Activated T-helper 1 cell treated with anti-CD3 and anti-CD28 coated beads, Interleukin-12 subunit alpha, Interleukin-12 subunit beta, Interleukin-2, Interleukin-4 antibody, amounts not matched to agents 30 ng/mL and 10 ng/mL and 1 ng/mL, durations not matched to agents 14 hours and 24 hours and 36 hours (primary cell): Measurements from ENCODE around the gene CAV1. TPM values are rescaled to one million over a fixed set of nuclear protein-coding genes. Genes with fewer than 3 reads are reported as not detected.
A peak's percentile ranks its signal among the peaks of the same experiment; 100 is the strongest.

Experiments
- DNase-seq: peaks from one replicate; pipeline ENCODE4 v3.0.0; 2021; ENCODE audit warnings: low spot score
- H3K27ac Mint-ChIP-seq: one replicate; pipeline ENCODE4 v1.8.0; 2021; ENCODE audit warnings: mild to moderate bottlenecking, mixed read lengths
- H3K27me3 Mint-ChIP-seq: one replicate; pipeline ENCODE4 v1.8.0; 2022; ENCODE audit warnings: mild to moderate bottlenecking, moderate library complexity, mixed read lengths; ENCODE audit not compliant: insufficient read depth
- H3K36me3 Mint-ChIP-seq: one replicate; pipeline ENCODE4 v1.8.0; 2021; ENCODE audit warnings: low read depth, mixed read lengths
- H3K4me1 Mint-ChIP-seq: one replicate; pipeline ENCODE4 v1.8.0; 2021; ENCODE audit warnings: low read depth, mixed read lengths
- H3K4me3 Mint-ChIP-seq: one replicate; pipeline ENCODE4 v1.8.0; 2021; ENCODE audit warnings: mild to moderate bottlenecking, moderate library complexity, mixed read lengths
- H3K9me3 Mint-ChIP-seq: one replicate; pipeline ENCODE4 v1.8.0; 2021; ENCODE audit warnings: mixed read lengths
- intact Hi-C: fragments of 100-400 bp; cut with micrococcal nuclease; formaldehyde crosslinking; loops from one replicate; pipeline ENCODE4 v1.15.1; 2024
- total RNA-seq: library from RNA; stranded (reverse); gene quantifications from 2 replicates; pipeline ENCODE4 v1.2.3, GENCODE V29; 2022

The CAV1 gene
- total RNA-seq, 1 donor from 2014 or later, result 1.8 TPM

DNA sequence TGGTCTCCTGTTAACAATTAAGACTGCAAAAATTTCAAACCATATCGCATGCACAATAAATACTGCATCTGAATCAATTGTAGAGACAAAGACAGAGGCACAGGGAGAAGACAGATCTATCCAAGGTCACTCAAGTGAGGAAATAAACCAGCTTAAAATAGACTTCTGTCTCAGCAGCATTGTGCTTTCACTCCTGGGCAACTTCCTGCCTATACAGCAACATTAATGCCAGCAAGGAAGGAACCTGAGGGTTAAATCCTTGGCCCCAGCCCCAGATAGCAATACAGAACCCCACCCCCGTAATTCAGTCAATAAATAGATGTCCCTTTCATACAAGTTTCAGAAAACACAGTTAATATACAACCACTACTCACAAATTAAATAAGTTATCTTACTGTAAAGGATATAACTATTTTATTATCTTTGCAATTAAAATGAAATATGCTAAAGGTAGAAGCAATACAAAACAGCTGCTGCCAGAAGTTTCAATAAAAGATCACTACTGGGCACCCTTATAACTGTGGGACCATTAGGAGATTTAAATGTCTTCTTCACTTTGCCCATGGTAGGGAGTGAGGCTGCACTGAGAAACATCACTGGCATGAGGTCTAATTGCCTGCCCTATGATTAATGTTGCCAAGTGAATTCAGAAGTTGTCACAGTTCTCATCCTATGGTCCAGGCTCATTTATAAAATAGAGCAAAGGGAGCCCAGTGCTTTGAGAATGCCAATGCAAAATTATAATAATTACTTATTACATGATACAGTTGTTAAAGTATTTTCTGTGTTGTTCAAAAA is 49.4 kb downstream of the CAV1 start:
- Mint-ChIP-seq H3K27me3 (peaks cover 17% of the 10 kb centered on the region), H3K36me3 (no peaks in the 10 kb centered on the region)

DNA sequence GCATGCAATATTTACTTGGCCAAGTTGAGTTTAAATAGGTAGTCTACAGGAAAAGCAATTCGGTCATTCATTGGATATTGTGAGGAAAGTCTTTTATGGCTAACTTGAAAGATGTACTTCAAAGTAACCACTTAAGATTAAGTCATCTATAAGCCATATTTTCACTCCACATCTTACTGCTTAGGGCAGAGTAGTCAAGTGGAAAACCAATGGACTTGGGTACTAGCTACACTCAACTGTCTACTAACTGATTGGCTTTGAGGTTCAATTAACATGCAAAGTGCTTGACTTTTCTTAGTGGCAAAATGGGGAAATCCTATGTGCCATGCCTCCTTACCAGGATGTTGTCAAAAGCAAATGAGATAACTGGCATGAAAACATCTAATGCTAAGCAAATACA is 51.0 kb downstream of the CAV1 start:
- no peaks in the 10 kb centered on the region for H3K9me3 Mint-ChIP-seq
- intact Hi-C loops, result no loop called here
- H3K27me3 Mint-ChIP-seq, result peaks cover 10% of the 10 kb centered on the region

More for the DNA sequence above, 49.4 kb downstream of the CAV1 start:
- Mint-ChIP-seq H3K4me1 (peaks cover 14% of the 10 kb centered on the region), H3K9me3 (no peaks in the 10 kb centered on the region), H3K4me3 (no peak overlapping the region), H3K27ac (no peak overlapping the region)
- intact Hi-C loops, result no loop called here
- no peak for DNase-seq

DNA sequence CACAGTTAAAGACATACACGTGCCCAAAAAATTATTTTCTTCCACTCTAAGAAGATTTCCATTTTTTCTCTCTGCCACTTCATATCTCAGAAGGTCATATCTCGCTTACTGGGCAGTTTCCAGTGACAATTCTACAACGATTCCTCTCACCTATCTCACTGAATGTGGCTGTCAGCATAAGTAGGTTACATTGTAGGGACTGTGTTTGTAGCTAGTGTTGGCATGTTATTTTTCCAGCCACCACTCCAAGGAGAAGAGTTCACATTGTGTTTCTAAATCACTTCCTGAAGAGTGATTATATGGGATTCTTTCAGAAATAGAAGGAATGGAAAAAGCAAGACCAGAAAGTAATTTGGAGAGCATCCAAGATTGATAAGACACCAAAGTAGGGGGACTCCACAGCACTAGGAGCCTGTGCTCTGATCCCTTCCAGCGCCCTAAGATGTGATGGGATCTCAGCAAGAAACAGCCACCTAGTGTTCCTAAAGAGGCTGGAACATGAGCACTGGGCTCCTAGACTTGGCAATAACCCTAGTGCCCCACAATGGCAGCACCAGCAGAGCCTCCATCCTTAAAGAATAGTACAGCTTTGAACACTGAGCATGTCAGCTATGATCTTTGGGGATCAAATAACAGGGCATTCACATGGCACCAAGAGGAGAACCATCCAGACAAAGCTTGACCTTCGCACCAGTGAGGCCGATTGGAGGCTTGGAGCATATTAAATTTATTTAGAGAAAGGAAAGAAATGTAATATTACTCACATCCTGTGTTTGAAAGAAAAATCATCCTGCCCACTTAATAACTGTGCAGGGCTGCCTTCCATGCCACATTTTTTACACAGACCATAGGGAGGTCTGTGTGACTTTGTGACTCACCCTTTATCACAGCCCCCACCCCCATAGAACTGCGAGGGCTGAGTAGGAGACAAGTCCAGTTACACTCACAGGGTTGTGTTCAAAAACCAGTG is 51.8 kb downstream of the CAV1 start:
- intact Hi-C loops, result no loop called here
- H3K4me1 Mint-ChIP-seq, result peaks cover 14% of the 10 kb centered on the region

More for the DNA sequence above, 51.0 kb downstream of the CAV1 start:
- no peak overlapping the region for H3K4me3 Mint-ChIP-seq
- H3K4me1 Mint-ChIP-seq, result peaks cover 14% of the 10 kb centered on the region
- H3K36me3 Mint-ChIP-seq, result no peaks in the 10 kb centered on the region
- no peak overlapping the region for H3K27ac Mint-ChIP-seq
- no peak for DNase-seq

DNA sequence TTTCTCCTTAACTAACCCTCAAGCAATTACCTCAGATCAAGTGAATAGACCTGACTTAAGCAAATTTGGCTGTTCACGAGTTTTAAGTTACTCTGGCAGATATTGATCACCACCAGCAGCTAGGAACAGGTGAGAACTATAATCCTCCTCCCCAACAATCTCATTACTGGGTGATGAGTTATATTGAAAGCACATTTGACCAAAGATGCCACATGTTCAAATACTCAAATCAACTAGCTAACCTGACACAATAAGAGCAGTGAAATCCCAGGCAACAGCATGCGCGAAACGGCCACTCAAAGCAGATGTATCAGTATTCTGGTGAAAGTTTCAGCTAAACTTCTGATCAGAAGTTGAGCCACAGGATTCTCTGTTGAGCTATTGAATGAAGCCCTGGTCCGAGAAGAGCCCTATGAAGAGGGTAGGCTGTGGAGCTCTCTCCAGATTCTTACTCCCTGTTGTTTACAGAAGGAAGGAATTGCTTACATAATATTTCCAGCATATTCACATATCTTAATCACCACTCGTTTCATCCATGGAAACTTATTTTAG is 52.6 kb downstream of the CAV1 start:
- Mint-ChIP-seq H3K36me3 (no peaks in the 10 kb centered on the region), H3K9me3 (no peaks in the 10 kb centered on the region), H3K27ac (no peak overlapping the region), H3K27me3 (peaks cover 10% of the 10 kb centered on the region), H3K4me3 (no peak overlapping the region), H3K4me1 (peaks cover 14% of the 10 kb centered on the region)
- intact Hi-C loops, result no loop called here
- DNase-seq, result no peak

More for the DNA sequence above, 51.8 kb downstream of the CAV1 start:
- no peaks in the 10 kb centered on the region for H3K36me3 Mint-ChIP-seq
- DNase-seq, result no peak
- peaks cover 10% of the 10 kb centered on the region for H3K27me3 Mint-ChIP-seq
- H3K9me3 Mint-ChIP-seq, result no peaks in the 10 kb centered on the region
- H3K4me3 Mint-ChIP-seq, result no peak overlapping the region
- no peak overlapping the region for H3K27ac Mint-ChIP-seq

DNA sequence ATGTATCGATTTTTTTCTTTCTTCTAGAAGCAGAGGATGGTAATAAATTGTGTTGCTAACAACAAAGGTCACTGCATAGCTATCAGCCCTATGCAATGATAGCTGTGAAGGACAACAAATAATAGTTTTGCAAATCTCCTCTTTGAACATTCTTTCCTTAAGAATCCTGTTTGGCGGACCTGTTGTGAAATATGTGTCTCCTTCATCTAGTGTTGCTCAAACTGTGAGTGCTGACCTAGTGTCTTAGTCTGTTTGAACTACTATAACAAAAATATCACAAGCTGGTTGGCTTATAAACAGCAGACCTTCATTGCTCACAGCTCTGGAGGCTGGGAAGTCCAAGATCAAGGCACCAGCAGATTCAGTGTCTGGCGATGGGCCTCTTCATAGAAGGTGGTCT is 53.7 kb downstream of the CAV1 start:
- intact Hi-C loops, result no loop called here
- H3K4me1 Mint-ChIP-seq, result peaks cover 24% of the 10 kb centered on the region
- no peak overlapping the region for H3K4me3 Mint-ChIP-seq
- no peaks in the 10 kb centered on the region for H3K9me3 Mint-ChIP-seq
- H3K36me3 Mint-ChIP-seq, result no peaks in the 10 kb centered on the region
- DNase-seq, result no peak
- no peak overlapping the region for H3K27ac Mint-ChIP-seq
- peaks cover 4% of the 10 kb centered on the region for H3K27me3 Mint-ChIP-seq

DNA sequence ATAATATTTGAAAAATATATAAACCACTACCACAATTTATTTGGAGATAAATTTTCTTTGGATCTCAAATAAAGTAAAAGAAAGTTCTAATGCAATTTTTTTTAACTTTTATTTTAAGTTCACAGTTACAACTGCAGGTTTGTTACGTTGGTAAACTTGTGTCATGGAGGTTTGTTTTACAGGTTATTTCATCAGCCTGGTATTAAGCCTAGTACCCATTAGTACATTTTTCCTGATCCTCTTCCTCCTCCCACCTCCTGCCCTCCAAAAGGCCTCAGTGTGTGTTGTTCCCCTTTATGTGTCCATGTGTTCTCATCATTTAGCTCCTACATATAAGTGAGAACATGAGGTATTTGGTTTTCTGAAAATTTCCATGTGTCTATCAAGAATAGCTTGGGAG is 54.5 kb downstream of the CAV1 start:
- Mint-ChIP-seq H3K9me3 (no peaks in the 10 kb centered on the region), H3K27ac (no peak overlapping the region), H3K27me3 (peaks cover 5% of the 10 kb centered on the region), H3K36me3 (no peaks in the 10 kb centered on the region), H3K4me1 (peaks cover 31% of the 10 kb centered on the region), H3K4me3 (no peak overlapping the region)
- no peak for DNase-seq
- intact Hi-C loops, result no loop called here

DNA sequence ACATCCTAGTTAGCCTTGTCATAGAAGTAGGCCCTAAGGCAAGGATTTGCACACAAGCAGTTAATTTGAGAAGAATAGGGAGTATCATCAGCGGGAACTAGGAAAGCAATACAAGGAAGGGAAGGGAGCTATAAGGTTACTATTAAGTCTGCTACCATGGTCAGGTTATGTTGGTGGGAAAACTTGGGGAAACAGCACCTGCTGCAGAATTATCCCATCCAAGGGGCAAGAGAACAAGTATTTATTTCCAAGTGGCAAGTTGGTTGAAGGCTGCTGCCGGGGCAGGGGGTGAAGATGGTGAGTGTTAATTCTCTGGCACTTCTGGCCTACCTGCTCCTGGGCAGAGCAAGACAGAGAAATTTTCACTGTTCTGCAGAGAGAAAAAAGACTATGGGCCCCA is 55.0 kb downstream of the CAV1 start:
- Mint-ChIP-seq H3K27me3 (peaks cover 5% of the 10 kb centered on the region), H3K36me3 (no peaks in the 10 kb centered on the region), H3K9me3 (no peaks in the 10 kb centered on the region), H3K4me3 (no peak overlapping the region), H3K4me1 (peaks cover 31% of the 10 kb centered on the region), H3K27ac (no peak overlapping the region)
- intact Hi-C loops, result no loop called here
- no peak for DNase-seq

DNA sequence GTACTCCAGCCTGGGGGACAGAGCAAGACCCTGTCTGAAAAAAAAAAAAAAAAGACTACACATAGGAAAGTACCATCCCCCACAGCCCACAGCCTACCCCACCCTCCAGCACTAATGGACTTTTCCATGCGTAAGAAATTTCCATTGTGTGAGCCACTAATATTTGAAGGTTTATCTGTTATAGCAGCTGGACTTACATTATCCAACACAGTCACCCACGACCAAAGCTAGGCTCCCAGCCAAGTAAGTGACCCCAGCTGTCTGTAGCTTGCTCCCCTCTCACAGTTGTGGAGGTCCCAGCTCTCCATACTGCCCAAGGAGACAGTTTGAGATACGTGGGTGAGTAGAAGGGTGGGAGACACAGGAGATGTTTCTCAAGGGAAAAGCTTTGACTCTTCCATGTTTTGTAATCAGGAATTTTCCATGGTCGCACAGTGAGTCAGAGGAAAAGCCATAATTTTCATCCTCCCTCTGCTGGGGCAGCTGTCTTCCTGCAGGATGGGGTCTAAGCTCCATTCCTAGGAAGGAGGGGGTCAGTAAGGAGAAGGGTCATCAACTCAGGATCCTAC is 57.4 kb downstream of the CAV1 start:
- intact Hi-C loops, result no loop called here
- Mint-ChIP-seq H3K4me1 (peaks cover 21% of the 10 kb centered on the region), H3K27ac (no peak overlapping the region), H3K36me3 (no peaks in the 10 kb centered on the region), H3K9me3 (no peaks in the 10 kb centered on the region), H3K27me3 (peaks cover 5% of the 10 kb centered on the region), H3K4me3 (no peak overlapping the region)
- DNase-seq, result no peak

DNA sequence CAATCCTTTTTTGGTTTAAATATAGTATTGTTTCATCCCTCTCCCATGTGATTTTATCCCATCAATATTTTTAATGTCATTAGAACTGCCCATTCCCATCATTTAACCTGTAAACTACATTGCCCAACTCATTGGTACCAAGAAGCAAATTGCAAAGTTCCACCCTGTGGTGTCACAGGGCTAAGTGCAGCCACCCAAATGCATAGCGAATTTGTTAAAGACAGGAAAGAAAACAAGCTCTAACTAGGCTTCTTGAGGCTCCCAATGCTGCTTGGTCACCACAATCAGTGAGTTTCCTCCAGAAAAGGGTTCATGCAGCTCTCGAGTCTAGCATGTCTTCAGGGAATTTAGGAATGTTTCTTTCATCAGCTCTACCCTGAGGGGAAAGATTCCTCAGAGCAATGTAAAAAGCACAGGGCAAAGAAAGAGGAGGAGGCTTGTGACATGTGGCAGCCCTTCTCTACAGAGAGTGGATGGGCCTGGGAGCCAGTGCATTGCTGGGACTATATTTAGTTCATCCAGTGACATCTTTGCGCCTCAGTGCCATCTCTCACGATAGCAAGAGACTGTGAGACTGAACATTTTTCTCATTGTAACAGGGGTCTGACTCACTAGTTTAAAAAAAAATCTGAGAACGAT is 58.1 kb downstream of the CAV1 start:
- H3K4me3 Mint-ChIP-seq, result no peak overlapping the region
- no peaks in the 10 kb centered on the region for H3K9me3 Mint-ChIP-seq
- H3K36me3 Mint-ChIP-seq, result no peaks in the 10 kb centered on the region
- peaks cover 5% of the 10 kb centered on the region for H3K27me3 Mint-ChIP-seq
- peak overlapping the region; percentile 40 for H3K27ac Mint-ChIP-seq
- intact Hi-C loops, result no loop called here
- H3K4me1 Mint-ChIP-seq, result peaks cover 19% of the 10 kb centered on the region
- no peak for DNase-seq

DNA sequence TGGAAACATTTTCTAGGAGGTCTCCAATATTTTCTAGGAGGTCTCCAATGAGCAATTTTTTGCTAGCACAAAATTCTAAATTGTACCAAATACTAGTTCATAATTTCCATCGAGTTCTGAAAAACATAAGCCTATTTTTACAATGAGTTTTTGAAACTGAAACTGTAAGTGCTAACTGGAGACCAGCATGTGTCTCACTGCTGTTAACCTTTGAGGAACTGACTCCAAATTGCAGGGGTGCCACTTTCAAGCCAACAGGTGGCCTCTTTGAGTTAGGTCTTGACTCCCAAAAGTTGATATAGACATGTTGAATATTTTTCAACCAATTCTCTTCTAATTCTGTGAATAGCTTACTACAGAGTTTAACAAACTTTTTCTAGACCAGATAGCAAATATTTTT is 58.8 kb downstream of the CAV1 start:
- H3K36me3 Mint-ChIP-seq, result no peaks in the 10 kb centered on the region
- no peaks in the 10 kb centered on the region for H3K9me3 Mint-ChIP-seq
- intact Hi-C loops, result no loop called here
- peaks cover 27% of the 10 kb centered on the region for H3K4me1 Mint-ChIP-seq
- H3K4me3 Mint-ChIP-seq, result no peak overlapping the region
- no peak overlapping the region for H3K27ac Mint-ChIP-seq
- DNase-seq, result no peak
- peaks cover 5% of the 10 kb centered on the region for H3K27me3 Mint-ChIP-seq

DNA sequence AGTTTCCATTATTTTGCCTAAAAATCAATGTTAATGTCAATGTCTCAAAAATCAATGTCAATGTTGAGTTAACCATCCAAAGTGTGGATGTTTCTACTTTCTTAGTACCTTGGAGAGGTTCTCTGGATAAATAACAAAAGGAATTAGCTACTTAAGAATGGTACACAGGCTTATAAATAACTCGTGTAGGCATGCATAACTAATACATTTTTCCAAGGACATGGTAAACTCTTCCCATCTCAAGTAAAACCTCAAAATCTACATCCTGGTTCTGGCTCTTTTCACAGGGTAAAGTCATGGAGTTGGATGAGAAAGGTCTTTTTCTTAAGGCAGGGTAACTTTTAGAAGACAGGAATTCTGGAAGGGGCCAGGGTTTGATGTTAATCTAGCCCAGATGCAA is 59.9 kb downstream of the CAV1 start:
- H3K27ac Mint-ChIP-seq, result no peak overlapping the region
- intact Hi-C loops, result no loop called here
- H3K9me3 Mint-ChIP-seq, result no peaks in the 10 kb centered on the region
- DNase-seq, result no peak
- H3K27me3 Mint-ChIP-seq, result peaks cover 5% of the 10 kb centered on the region
- H3K4me3 Mint-ChIP-seq, result no peak overlapping the region
- H3K4me1 Mint-ChIP-seq, result peaks cover 31% of the 10 kb centered on the region
- no peaks in the 10 kb centered on the region for H3K36me3 Mint-ChIP-seq

DNA sequence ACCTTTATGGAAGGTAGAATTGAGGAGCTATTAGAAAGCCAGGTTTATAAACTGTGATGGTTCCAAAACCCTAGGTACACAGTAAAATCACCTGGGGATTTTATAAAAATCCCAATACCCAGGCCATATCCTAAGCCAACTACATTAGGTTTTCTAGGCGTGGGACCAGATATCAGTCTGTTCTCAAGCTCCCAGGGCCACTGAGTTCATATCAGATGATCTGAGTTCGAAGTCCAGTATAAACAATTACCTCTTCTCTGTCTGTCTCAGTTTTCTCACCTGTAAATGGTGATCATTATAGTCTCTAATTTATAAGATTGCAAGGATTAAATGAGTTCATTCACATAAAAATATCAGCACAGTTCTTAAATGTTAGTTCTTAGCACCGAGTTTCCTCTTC is 60.6 kb downstream of the CAV1 start:
- Mint-ChIP-seq H3K36me3 (no peaks in the 10 kb centered on the region), H3K27me3 (peaks cover 5% of the 10 kb centered on the region), H3K4me3 (no peak overlapping the region), H3K9me3 (no peaks in the 10 kb centered on the region), H3K27ac (no peak overlapping the region), H3K4me1 (peaks cover 31% of the 10 kb centered on the region)
- no peak for DNase-seq
- intact Hi-C loops, result no loop called here
